Neural progenitor cell (in vitro differentiated cells): ENCODE measurements around the gene SEMA4A.

Experiments
- CTCF ChIP-seq: fragments of 200-600 bp; sonication (generic); IDR thresholded peaks from 2 replicates; pipeline ENCODE4 v1.5.1; 2017; ENCODE audit warnings: antibody characterized with exemption, mild to moderate bottlenecking
- EZH2 ChIP-seq: fragments of 200-600 bp; sonication (generic); IDR thresholded peaks from 2 replicates; pipeline ENCODE4 v1.6.1; 2017; ENCODE audit warnings: antibody characterized with exemption, mild to moderate bottlenecking, moderate library complexity
- EZH2phosphoT487 ChIP-seq: fragments of 200-600 bp; sonication (generic); IDR thresholded peaks from 2 replicates; pipeline ENCODE4 v1.6.1; 2017; ENCODE audit warnings: antibody characterized with exemption

- TF ChIP-seq EZH2 (no peak), CTCF (peak; percentile 42), EZH2phosphoT487 (no peak)
Observed at GRCh38 chr1:156126043-156126629, 27.2 kb upstream of the SEMA4A start.
